ENCODE data around the gene TDRKH.
"Not testable (repeated sequence)": the region's sequence is repeated elsewhere in the genome, so short reads cannot be mapped to it uniquely, and the experiment has no call there.

Gene TDRKH

DNA sequence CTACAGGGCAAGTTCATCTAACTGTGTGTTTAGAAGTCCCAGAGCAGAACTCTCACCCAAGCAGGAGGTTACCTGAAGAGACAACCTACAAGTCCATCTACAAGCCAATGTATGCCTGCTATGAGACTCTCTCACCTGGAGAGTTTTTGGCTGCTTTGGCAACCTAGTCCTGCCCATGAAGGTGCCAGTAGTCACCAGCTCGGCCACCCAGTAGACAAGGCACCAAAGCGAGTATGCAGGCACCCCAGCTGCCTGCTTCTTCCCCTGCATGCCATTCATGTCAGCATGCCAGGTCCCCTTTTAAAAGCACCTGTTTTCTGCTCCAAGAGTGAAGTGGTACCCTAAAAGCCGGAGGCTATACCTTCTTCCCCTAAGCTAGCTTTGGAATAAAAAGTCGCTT lies 48.8 kb downstream of the TDRKH start:
- no peak for FAIRE-seq
- TF ChIP-seq TAF1 (IDR thresholded peaks at IDR 0.05; ENCODE audit: borderline replicate concordance, low read depth, low read length) (no peak), POLR2A (IDR thresholded peaks at IDR 0.05; ENCODE audit: low read depth, low read length) (no peak), POLR2AphosphoS5 (IDR thresholded peaks at IDR 0.05; ENCODE audit: low read depth, low read length) (no peak)
- no peak for DNase-seq (ENCODE audit: insufficient read length)

DNA sequence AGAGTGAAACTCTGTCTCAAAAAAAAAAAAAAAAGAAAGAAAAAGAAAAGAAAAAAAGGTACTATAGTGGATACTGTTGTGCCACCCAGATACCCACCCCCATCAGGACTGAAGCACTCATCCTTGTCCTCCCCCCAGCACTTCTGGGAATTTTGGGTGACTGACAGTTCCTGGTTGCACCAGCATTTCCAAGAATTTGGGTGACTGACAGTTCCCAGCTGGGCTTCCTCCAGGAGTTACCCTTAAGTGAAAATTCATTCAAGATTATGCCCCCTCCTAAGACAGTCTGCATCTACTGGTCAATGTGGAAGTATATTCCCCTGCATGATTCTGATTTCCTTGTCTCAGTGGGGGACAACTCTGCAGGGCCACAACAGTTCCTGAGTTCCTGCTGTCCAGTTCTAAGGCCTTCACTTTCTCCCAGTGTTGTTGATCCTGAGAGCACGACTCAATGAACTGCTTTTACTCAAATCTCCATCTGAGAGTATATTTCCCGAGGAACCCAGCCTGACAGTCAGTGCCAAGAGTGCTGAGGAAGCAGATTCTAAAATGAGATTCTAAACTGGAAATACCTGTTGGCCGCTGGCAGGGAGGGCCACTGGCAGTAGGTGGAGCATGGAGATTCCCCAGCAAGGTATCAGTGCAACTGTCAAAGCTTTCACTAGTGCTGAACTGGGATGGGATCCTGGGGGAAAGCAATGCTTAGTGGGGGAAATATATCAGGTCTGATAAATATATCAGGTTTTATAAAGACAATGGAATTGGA lies 50.5 kb downstream of the TDRKH start:
- no peak for DNase-seq (ENCODE audit: insufficient read length)
- TF ChIP-seq POLR2A (IDR thresholded peaks at IDR 0.05; ENCODE audit: low read depth, low read length) (no peak), POLR2AphosphoS5 (IDR thresholded peaks at IDR 0.05; ENCODE audit: low read depth, low read length) (no peak), TAF1 (IDR thresholded peaks at IDR 0.05; ENCODE audit: borderline replicate concordance, low read depth, low read length) (no peak)
- no peak for FAIRE-seq

- FAIRE-seq = no peak
Observed at GRCh38 chr1:151737479-151737878, 52.8 kb downstream of the TDRKH start.

DNA sequence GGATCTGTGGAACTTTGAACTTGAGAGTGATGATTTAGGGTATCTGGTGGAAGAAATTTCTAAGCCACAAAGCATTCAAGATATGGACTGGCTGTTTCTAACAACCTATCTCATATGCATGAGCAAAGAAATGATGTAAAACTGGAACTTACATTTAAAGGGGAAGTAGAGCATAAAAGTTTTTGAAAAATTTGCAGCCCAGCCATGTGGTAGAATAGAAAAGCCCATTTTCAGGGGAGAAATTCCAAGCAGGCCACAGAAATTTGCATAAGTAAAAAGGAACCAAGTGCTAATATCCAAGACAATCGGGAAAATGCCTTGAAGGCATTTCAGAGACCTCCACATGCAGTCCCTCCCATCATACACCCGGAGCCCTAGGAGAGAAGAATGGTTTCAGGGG lies 53.3 kb downstream of the TDRKH start:
- FAIRE-seq (no peak), DNase-seq (ENCODE audit: insufficient read length) (no peak)
- TF ChIP-seq POLR2AphosphoS5 (IDR thresholded peaks at IDR 0.05; ENCODE audit: low read depth, low read length) (no peak), TAF1 (IDR thresholded peaks at IDR 0.05; ENCODE audit: borderline replicate concordance, low read depth, low read length) (no peak), POLR2A (IDR thresholded peaks at IDR 0.05; ENCODE audit: low read depth, low read length) (no peak)

More at GRCh38 chr1:151737479-151737878, 52.8 kb downstream of the TDRKH start:
- DNase-seq (ENCODE audit: insufficient read length) = no peak
- TF ChIP-seq POLR2A (IDR thresholded peaks at IDR 0.05; ENCODE audit: low read depth, low read length) (no peak), POLR2AphosphoS5 (IDR thresholded peaks at IDR 0.05; ENCODE audit: low read depth, low read length) (no peak), TAF1 (IDR thresholded peaks at IDR 0.05; ENCODE audit: borderline replicate concordance, low read depth, low read length) (no peak)

- not testable (repeated sequence) for DNase-seq (ENCODE audit: insufficient read length); FAIRE-seq
Observed at GRCh38 chr1:151733995-151734394, 56.3 kb downstream of the TDRKH start.

DNA sequence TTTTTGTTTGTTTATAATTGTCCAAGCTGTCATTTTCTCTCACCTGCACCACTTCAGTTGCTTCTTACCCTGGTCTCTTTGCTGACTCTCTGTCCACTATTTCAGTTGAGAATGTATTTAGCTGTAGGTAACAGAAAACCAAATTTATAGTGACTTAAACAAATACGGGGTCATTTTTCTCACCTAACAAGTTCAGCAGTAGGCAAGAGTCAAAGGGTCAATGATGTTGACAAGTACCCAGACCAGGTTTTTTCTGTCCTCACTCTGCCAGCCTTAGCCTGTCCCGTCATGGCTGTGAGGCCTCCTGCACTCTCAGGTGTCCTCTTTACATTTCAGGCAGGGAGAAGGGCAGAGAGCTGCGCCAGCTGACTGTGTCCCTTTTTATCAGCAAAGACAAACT lies 57.2 kb downstream of the TDRKH start:
- no peak for FAIRE-seq
- TF ChIP-seq POLR2AphosphoS5 (IDR thresholded peaks at IDR 0.05; ENCODE audit: low read depth, low read length) (no peak), TAF1 (IDR thresholded peaks at IDR 0.05; ENCODE audit: borderline replicate concordance, low read depth, low read length) (no peak), POLR2A (IDR thresholded peaks at IDR 0.05; ENCODE audit: low read depth, low read length) (no peak)
- DNase-seq (ENCODE audit: insufficient read length) = no peak

DNA sequence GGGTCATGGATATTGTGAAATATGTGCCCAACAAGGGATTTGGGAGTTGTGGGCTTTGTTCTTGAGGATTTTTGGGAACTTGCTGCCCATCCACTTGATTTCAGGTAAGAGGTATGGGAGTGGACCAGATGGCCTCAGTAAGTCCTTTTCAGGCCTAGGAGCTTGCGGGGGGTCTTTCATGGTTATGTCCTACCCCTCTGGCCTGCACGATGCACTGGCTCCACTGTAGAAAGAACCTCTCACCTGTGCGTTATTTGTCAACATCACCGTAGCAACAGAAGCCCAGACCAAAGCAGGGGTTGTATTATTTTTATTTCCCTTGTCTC lies 60.4 kb downstream of the TDRKH start:
- FAIRE-seq (no peak), DNase-seq (ENCODE audit: insufficient read length) (no peak)
- no peak for TF ChIP-seq POLR2A (IDR thresholded peaks at IDR 0.05; ENCODE audit: low read depth, low read length)
- TF ChIP-seq POLR2AphosphoS5 (IDR thresholded peaks at IDR 0.05; ENCODE audit: low read depth, low read length) = no peak
- no peak for TF ChIP-seq TAF1 (IDR thresholded peaks at IDR 0.05; ENCODE audit: borderline replicate concordance, low read depth, low read length)

- TF ChIP-seq TAF1 (IDR thresholded peaks at IDR 0.05; ENCODE audit: borderline replicate concordance, low read depth, low read length) (no peak), POLR2AphosphoS5 (IDR thresholded peaks at IDR 0.05; ENCODE audit: low read depth, low read length) (no peak), POLR2A (IDR thresholded peaks at IDR 0.05; ENCODE audit: low read depth, low read length) (no peak)
- no peak for DNase-seq (ENCODE audit: insufficient read length)
- no peak for FAIRE-seq
Observed at GRCh38 chr1:151729157-151729965, 60.9 kb downstream of the TDRKH start.

DNA sequence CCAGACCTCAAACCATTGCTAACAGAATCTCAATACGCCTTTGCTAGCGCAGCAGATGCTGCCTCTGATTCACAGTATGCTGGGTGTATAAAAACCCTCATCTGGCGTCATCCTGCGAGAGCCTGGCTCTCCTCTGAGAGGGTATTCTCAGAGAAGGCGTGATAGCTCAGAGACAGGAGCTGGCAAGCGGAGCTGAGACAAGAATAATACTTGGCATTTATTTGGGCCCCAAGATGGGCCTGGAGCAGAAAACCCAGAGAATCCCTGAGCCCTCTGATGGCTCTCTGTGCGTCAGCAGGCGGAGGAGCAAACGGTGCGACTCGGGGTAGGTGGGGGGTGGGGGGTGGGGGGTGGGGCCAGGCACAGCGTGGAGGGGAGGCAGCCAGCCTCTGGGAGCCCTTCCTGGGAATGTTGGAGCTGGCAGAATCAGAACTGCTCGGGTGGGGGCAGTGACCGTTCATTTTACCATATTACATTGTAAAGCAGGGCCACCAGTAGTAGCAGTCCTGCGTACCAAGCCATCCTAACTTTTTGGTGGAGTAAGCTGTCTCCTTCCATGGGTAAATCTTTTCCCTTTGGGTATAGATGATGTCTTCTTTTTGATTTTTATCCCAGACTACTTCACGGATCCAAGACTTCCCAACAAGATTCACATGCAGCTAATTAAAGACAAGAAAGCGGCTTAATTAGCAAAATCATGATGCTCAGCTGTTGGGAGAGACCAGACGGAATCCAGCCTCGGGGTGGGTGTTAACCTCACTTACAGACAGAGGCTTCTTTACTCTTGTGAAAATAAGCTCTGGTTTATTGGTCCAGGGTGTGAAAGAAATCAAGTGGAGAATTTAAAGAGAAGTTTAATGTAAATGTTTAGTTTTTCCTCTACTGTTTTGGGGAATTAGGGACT lies 61.9 kb downstream of the TDRKH start:
- DNase-seq (ENCODE audit: insufficient read length) (no peak), FAIRE-seq (no peak)
- TF ChIP-seq TAF1 (IDR thresholded peaks at IDR 0.05; ENCODE audit: borderline replicate concordance, low read depth, low read length) (no peak), POLR2A (IDR thresholded peaks at IDR 0.05; ENCODE audit: low read depth, low read length) (no peak), POLR2AphosphoS5 (IDR thresholded peaks at IDR 0.05; ENCODE audit: low read depth, low read length) (no peak)

DNA sequence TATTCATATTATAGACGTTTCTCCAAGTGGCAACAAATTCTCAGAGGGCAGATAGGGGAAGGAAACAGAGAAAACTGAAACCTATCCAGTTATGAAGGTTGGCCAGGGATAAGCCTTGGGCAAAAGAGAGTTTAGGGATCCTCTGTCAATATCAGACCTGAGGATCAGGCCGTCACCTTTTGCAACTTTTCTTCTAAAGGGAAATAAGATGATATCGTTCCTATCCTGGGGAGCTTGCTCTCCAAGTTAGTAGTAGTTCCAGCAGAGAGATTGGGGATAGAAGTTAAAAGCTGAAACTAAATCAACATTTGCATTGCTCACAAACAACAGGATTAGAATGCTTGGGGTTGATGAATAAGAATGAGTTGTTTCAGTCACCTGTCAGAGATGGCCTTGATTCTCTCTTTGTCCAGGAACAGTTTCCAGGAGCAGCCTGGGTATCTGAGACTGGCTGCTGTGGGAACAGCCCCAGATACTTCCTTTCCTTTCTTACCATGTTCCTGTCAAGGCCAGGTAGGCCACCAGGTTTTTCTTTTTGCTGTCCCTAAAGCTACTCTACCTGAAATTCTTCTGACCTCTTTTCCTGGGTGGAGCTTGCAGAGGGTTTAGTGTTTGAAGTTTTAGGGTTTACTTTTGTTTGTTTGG lies 66.5 kb downstream of the TDRKH start:
- TF ChIP-seq POLR2A (IDR thresholded peaks at IDR 0.05; ENCODE audit: low read depth, low read length) (no peak), TAF1 (IDR thresholded peaks at IDR 0.05; ENCODE audit: borderline replicate concordance, low read depth, low read length) (no peak), POLR2AphosphoS5 (IDR thresholded peaks at IDR 0.05; ENCODE audit: low read depth, low read length) (no peak)
- DNase-seq (ENCODE audit: insufficient read length) (no peak), FAIRE-seq (no peak)

Measured in GM12892 (cell line).